ENCODE results near the gene PCDHGA5. TPM values are rescaled to one million over a fixed set of nuclear protein-coding genes. Genes with fewer than 3 reads are reported as not detected.

PCDHGA5 gene
- total RNA-seq, 4 donors from 2014 or later, result 2.0 to 14.5 (median 3.3) TPM

Other genes with a start within 250 kb of the PCDHGA5 start
- 1 to 10 TPM; 1.2 to 6.9 (median 3.2) TPM for gene PCDHB4, start 242.3 kb upstream of the PCDHGA5 start, total RNA-seq
- gene PCDHB5, start 229.0 kb upstream of the PCDHGA5 start, total RNA-seq, result 1 to 10 TPM; 1.1 to 6.5 (median 2.7) TPM
- 1 to 10 TPM in 1 of 4 donors, under 1 TPM in 3; 0.38 to 1.4 (median 0.47) TPM for gene PCDHB6, start 214.1 kb upstream of the PCDHGA5 start, total RNA-seq
- gene PCDHB7, start 191.5 kb upstream of the PCDHGA5 start, total RNA-seq, result 1 to 10 TPM in 3 of 4 donors, under 1 TPM in 1; 0.94 to 3.3 (median 1.5) TPM
- under 1 TPM; 0.44 to 0.63 (median 0.53) TPM for gene PCDHB8, start 186.4 kb upstream of the PCDHGA5 start, total RNA-seq
- gene PCDHB16, start 181.8 kb upstream of the PCDHGA5 start, total RNA-seq, result 1 to 10 TPM; 2.3 to 6.1 (median 3.6) TPM
- gene PCDHB9, start 177.0 kb upstream of the PCDHGA5 start, total RNA-seq, result 1 to 10 TPM; 1.3 to 4.7 (median 2.8) TPM
- gene PCDHB10, start 171.8 kb upstream of the PCDHGA5 start, total RNA-seq, result 1 to 10 TPM in 3 of 4 donors, under 1 TPM in 1; 0.96 to 3.6 (median 1.2) TPM
- gene PCDHB11, start 164.5 kb upstream of the PCDHGA5 start, total RNA-seq, result 1 to 10 TPM; 1.3 to 2.4 (median 1.7) TPM
- gene PCDHB12, start 155.4 kb upstream of the PCDHGA5 start, total RNA-seq, result 1 to 10 TPM; 1.9 to 4.4 (median 2.5) TPM
- 1 to 10 TPM; 1.8 to 7.7 (median 3.0) TPM for gene PCDHB13, start 150.2 kb upstream of the PCDHGA5 start, total RNA-seq
- 1 to 10 TPM; 2.0 to 7.1 (median 3.1) TPM for gene PCDHB14, start 140.8 kb upstream of the PCDHGA5 start, total RNA-seq
- gene PCDHB15, start 118.8 kb upstream of the PCDHGA5 start, total RNA-seq, result 1 to 10 TPM; 2.0 to 6.0 (median 3.3) TPM
- 1 to 10 TPM in 1 of 4 donors, under 1 TPM in 1, not detected in 2; 0.46 to 2.0 TPM for gene SLC25A2, start 60.1 kb upstream of the PCDHGA5 start, total RNA-seq
- 10 to 100 TPM; 43.7 to 57.8 (median 52.5) TPM for gene TAF7, start 43.4 kb upstream of the PCDHGA5 start, total RNA-seq
- gene PCDHGA1, start 33.6 kb upstream of the PCDHGA5 start, total RNA-seq, result 1 to 10 TPM in 1 of 4 donors, under 1 TPM in 3; 0.12 to 2.2 (median 0.59) TPM
- 1 to 10 TPM; 2.0 to 6.6 (median 4.0) TPM for gene PCDHGA2, start 25.4 kb upstream of the PCDHGA5 start, total RNA-seq
- 1 to 10 TPM; 2.3 to 6.3 (median 2.8) TPM for gene PCDHGA3, start 20.3 kb upstream of the PCDHGA5 start, total RNA-seq
- 1 to 10 TPM; 1.4 to 6.0 (median 2.2) TPM for gene PCDHGB1, start 14.1 kb upstream of the PCDHGA5 start, total RNA-seq
- gene PCDHGA4, start 9.1 kb upstream of the PCDHGA5 start, total RNA-seq, result 1 to 10 TPM; 2.6 to 9.0 (median 3.9) TPM
- gene PCDHGB2, start 4.2 kb upstream of the PCDHGA5 start, total RNA-seq, result 10 to 100 TPM in 1 of 4 donors, 1 to 10 TPM in 3; 2.5 to 15.3 (median 4.4) TPM
- 10 to 100 TPM in 1 of 4 donors, 1 to 10 TPM in 3; 2.5 to 13.2 (median 3.9) TPM for gene PCDHGB3, start 6.1 kb downstream of the PCDHGA5 start, total RNA-seq
- 1 to 10 TPM; 3.0 to 6.9 (median 4.6) TPM for gene PCDHGA6, start 9.7 kb downstream of the PCDHGA5 start, total RNA-seq
- gene PCDHGA7, start 18.6 kb downstream of the PCDHGA5 start, total RNA-seq, result 1 to 10 TPM; 1.1 to 9.0 (median 3.6) TPM
- 10 to 100 TPM in 1 of 4 donors, 1 to 10 TPM in 3; 2.4 to 14.5 (median 6.1) TPM for gene PCDHGB4, start 23.5 kb downstream of the PCDHGA5 start, total RNA-seq
- gene PCDHGA8, start 28.5 kb downstream of the PCDHGA5 start, total RNA-seq, result 1 to 10 TPM in 3 of 4 donors, under 1 TPM in 1; 0.72 to 7.4 (median 2.2) TPM
- gene PCDHGB5, start 33.8 kb downstream of the PCDHGA5 start, total RNA-seq, result 10 to 100 TPM in 1 of 4 donors, 1 to 10 TPM in 3; 6.5 to 18.8 (median 8.9) TPM
- 10 to 100 TPM in 1 of 4 donors, 1 to 10 TPM in 3; 5.0 to 14.8 (median 7.3) TPM for gene PCDHGA9, start 38.6 kb downstream of the PCDHGA5 start, total RNA-seq
- gene PCDHGB6, start 43.9 kb downstream of the PCDHGA5 start, total RNA-seq, result 10 to 100 TPM in 1 of 4 donors, 1 to 10 TPM in 3; 4.2 to 12.6 (median 6.5) TPM
- 10 to 100 TPM in 1 of 4 donors, 1 to 10 TPM in 3; 5.5 to 14.0 (median 6.8) TPM for gene PCDHGA10, start 48.8 kb downstream of the PCDHGA5 start, total RNA-seq
- gene PCDHGB7, start 53.5 kb downstream of the PCDHGA5 start, total RNA-seq, result 10 to 100 TPM in 2 of 4 donors, 1 to 10 TPM in 2; 7.8 to 25.2 (median 10.2) TPM
- 10 to 100 TPM in 1 of 4 donors, 1 to 10 TPM in 3; 3.1 to 12.1 (median 5.3) TPM for gene PCDHGA11, start 56.9 kb downstream of the PCDHGA5 start, total RNA-seq
- 10 to 100 TPM in 3 of 4 donors, 1 to 10 TPM in 1; 7.5 to 18.4 (median 14.2) TPM for gene PCDHGA12, start 66.3 kb downstream of the PCDHGA5 start, total RNA-seq
- 10 to 100 TPM; 34.8 to 83.1 (median 41.9) TPM for gene PCDHGC3, start 111.8 kb downstream of the PCDHGA5 start, total RNA-seq
- gene PCDHGC4, start 120.9 kb downstream of the PCDHGA5 start, total RNA-seq, result 1 to 10 TPM; 1.5 to 4.1 (median 3.5) TPM
- 1 to 10 TPM; 1.1 to 3.2 (median 2.1) TPM for gene PCDHGC5, start 124.9 kb downstream of the PCDHGA5 start, total RNA-seq